Activated CD4-positive, alpha-beta T cell treated with anti-CD3 and anti-CD28 coated beads for 4 hours (primary cell): ENCODE results near the gene PLXDC1.

Experiments used
- DNase-seq, 2 donors: peaks; one replicate each; pipeline ENCODE4 v3.0.0-alpha.2; 2020

The PLXDC1 gene

DNA sequence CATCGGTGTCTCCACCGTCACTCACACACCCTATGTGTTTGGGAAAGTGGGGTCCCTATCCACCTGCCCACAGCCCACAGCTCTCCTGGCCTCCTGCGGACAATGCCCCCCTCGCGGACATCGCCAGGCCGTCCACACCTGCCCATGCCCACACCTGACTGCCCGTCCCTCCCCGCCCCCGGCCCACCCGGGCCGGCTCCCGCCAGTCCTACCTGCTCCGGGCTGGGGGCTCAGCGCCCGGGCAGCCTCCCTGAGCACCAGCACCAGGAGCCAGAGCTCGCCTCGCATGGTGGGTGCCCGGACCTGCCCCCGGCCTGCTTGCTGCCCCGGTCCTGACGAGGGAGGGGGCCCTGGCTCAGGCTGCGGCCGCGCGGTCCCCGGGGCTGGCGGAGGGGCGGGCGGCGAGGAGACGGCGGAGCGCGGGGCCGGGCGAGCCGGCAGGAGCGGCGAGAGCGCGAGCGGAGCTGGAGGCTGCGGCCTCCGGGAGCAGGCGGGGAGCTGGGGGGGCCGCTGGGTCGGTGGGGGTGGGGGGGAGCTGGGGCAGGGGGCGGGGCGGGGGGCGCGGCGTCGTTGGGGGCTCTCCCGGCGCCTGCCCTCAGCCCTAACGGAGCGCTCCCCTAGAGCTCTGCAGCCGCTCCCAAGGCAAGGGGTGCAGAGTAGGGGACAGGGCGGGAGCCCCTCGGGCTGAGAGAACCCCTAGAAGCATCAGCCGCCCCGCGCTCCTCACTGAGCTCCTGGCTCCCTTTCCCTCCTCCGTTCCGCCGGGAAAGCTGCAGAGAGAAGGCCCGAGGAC, at the start of gene PLXDC1:
TSS of gene PLXDC1 (minus strand) at position 488 of the 793 bp plus-strand sequence. CDS start at position 288, 200 bp downstream.
- peak in 1 of 2 donors; percentile 21 for DNase-seq

DNA sequence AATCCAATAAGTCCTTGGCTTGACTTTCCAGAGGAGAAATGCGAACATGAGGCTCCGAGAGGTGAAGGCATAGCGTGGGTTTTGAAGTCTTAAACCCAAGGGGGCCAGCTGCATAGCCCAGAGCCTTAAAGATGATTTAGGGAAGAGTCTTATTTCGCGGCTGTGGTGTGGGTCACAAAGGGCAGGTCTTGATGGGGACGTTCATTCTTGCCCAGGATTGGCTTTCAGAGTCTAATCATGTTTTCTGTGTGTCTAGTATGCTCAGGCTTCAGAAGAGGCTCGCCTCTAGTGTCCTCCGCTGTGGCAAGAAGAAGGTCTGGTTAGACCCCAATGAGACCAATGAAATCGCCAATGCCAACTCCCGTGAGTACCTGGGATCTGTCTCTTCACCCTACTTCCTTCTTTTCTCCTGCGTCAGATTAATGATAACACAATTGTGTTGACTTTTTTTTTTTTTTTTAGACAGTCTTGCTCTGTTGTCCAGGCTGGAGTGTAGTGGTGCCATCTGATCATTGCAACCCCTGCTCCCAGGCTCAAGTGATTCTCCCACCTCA, 49.6 kb upstream of the PLXDC1 start:
- DNase-seq: no peak

DNA sequence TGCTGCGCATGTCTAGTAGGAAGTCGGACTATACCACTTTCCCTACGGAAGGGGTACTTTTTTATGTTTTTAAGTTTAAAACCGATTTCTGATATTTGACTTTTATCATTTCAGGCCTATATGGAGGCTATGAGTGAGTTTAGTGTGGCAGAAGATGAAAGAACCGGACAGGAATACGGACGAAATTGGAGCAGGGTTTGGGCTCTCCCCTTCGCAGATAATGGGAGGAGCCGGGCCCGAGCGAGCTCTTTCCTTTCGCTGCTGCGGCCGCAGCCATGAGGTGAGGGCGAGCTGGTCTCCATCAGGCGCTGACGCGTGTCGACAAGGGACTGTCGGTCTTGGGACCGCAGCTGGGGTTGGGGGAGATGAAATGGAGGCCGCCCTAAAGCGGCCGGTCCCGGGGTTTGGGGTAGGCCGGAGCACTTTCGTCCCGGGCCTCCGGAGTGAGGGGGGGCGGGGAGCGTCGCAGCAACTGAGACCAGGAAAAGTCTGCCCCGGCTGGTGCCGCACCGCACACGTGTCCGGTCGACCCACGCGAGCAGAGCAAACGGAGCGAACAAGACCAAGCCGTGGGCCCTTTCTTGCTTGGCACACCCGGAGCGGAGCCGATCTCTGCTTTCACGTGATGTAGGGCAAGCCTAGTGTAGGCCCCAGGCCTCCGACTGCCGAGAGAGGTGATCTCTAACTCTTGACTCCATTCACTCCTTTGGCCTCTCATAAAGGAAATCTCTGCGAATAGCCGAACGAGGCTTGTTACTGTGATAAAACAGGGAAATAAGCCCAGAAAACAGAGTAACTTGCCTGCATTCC, 48.8 kb upstream of the PLXDC1 start, which contains the start of gene RPL19:
TSS of gene RPL19 (plus strand) at position 214 of the 810 bp plus-strand sequence. CDS start at position 276, 62 bp downstream.
- peak; percentile 81 to 84 for DNase-seq

DNA sequence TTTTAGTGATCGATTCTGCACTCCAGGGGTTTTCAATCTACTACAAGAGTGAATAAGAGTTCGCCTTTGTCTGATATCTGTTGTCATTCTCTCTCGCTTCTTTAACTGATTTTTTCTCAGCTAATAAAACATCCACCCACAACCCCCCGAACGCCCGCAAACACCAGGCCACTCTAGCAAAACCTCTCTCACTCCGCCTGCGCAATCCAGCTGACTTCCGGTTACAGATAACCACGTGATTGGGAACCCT, 48.3 kb upstream of the PLXDC1 start:
- peak; percentile 88 to 91 for DNase-seq

DNA sequence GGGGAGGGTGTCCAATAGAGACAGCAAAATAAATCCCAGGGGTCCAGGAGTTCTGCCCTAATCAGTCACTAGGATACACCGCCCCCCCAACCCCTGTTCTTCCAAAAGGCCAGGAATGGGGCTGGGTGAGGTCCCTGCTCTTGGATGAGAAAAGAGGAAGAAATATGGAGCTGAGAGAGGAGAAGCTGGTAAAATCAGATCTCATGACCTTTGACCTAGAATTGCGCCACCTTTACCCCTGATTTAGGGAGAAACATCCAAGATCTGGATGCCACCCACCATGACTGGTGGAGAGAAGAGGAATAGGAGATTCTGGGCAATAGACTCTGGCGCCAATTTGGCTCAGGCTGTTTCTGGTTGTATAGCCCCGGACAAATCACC, 46.7 kb upstream of the PLXDC1 start:
- no peak for DNase-seq

DNA sequence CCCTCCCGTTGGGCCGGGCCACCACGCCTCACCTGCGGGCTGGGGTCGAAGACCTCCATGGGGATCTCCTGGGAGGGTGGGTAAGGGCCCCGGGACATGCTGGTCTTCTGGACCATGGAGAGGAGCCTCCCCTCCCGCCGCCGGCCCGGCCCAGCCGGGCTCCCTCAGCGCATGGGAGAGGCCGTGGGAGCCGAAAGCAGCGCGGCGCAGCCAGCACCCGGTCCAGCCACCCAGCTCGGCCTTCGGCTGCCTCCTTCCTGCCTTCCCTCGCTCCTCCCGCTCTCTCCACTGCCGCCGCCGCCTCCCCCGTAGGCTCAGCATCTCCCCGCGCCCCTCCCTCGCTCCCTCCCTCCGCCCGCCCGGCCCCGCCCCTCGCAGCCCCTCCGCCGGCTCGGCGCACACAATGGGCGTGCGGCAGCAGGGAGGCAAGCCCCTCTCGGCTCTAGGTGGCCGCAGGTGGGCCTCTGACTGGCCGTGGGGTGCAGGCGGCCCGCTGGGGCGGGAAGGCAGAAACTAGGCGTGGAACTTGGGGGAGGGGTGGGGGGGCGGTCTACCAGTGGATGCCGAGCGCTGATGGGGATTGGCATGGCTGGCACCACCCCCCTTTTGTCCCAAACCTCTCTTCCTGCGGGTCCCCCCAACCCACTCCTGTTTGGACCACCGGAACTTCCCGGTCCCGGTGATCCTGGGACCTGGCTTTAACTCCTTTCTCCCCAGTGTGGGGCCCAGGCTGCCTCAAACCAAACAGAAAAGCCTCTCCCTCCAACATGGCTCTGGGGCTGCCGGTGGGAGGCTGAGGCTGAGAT, 46.1 kb upstream of the PLXDC1 start, which contains the start of gene CACNB1:
TSS of gene CACNB1 (minus strand) at position 290 of the 806 bp plus-strand sequence. CDS start at position 116, 174 bp downstream.
- DNase-seq: peak; percentile 62 to 72

DNA sequence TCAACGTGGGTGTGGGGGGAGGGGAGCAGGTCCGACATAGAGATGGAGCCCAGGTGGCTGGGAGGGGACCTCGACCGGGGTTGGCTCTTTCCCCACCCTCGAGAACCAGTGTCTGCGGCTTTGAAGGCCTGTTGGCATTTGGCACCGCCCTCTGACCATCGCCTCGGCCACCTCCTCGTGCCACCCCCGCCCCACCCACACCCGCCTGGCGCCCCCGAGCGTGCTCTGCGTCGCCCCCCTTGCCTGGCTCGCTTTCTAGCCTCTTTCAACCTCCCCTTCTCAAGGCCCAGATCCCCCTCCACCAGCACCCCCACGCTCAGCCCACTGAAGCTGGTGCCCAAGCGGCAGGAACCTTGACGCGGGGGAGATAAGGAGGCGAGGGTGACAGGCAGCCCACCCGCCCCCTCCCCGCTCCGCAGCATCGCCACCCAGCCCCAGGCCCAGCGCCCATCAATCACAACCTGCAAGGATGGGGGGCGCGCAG, 45.4 kb upstream of the PLXDC1 start:
- peak; percentile 25 to 35 for DNase-seq

DNA sequence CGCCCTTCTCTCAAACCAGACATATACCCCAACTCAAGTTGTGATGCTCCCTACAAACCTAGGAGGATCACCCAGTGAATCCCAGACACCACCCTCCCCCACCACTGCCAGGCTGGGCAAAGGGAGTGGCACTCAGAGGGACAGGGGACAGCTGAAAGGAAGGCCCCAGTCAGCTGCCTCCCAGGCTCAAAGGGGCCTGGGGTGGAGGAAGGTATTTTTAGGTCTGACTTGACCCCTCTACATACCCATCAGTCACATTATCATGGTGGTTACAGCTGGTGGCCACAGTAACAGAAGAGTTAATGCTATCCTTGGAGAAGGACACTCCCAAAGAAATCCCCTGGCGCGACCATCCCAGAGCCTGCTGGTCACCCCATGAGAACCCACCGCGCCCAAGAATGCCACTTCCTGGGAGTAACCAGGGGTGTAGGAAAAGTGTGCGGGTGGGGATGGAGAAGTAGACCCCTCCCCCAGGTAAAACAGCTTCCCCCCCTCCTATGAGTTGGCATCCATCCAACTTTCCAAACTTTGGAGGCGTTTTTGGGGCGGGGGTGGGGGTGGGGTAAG, 44.9 kb upstream of the PLXDC1 start:
- no peak for DNase-seq

DNA sequence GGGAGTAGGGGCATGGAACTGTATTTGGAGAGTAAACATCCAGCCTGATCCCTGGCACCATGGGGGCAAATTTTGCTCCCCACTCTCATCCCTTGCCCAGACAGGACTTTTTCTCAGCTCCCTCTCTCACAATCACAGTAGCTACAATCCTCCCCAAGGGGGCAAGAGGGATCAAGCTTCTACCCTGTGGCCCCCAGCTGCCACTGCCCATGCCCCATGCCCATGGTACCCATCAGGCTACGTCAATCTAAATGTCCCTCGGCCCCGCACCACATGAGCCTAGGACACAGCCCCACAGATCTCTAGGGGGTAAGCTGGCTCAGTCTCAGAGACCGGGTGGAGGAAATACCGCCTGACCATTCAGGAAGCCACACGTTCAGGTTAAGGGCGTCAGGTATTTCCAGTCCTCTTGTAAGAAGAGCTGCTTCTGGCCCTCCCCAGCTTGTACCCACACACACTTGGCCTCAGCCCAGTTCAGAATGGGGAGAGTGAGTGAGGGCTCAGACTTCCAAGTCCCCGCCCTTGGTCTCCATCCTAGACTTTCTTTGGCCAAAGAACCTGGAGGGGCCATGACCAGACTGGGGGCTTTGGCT, 44.2 kb upstream of the PLXDC1 start:
- DNase-seq: no peak

DNA sequence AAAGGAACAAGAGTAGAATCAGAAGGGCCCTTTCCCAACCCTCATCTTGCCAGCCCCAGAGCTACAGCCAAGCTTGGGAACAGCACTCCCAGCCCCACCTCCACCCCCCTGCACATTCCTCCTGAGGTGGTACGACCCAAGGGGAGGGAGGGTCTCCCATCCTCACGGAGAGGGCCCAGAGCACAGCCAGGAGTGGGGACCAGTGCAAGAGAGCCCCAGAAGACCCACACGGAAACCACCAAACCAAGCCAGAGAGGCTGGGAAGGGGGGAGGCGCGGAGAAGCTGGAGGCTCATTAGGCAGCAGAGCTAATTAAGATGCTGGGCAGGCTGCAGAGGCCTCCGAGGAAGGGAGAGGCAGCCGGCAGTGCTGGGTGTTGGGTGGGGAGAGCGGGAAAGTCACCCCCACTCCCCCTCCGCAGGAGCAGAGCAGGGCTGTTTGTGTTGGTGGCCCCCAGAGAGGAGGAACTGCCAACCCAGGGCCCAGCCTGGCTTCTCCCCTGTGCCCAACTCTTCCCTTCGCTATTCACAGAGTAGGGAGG, 43.6 kb upstream of the PLXDC1 start:
- DNase-seq: no peak

DNA sequence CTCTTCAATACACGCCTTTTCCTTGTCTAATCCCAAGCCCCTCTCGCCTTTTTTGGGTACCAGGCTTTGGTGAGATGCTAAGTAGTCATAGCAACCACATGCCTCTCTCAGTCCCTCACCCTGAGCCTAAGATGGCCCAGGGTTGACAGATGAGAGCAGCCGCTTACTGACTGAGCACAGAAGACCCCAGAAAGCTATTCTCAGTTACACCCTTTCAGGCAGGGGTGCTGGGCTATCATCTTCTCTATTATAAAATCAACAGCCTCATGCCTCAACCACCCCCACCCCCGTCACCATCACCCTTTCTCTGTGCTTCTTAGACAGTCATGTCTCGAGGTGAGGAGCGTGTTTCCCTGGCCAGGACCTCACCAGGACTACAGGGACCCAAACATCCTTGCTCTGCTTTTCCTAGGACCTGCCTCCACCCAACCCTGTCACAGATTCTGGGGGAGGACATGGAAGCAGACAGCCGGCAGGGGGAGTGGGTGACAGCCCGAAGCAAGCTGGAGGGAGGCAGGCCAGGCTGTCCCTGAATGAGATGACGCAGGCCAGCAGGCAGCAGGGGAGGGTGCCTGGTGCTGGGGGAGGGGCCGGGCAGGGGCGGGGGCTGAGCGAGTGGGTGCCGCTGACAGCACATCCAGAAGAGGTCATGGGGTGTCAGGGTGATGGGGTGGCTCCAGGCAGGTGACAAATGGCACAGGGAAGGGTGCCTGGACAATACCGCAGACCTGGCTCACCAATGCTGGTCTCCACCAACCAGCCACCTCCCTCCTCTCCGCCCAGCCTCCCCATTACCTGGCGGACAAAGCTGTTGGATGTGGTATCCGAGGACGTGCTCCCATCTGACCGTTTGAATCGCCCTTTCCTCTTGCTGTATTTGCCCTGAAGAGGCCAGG, 42.9 kb upstream of the PLXDC1 start:
- DNase-seq: no peak

DNA sequence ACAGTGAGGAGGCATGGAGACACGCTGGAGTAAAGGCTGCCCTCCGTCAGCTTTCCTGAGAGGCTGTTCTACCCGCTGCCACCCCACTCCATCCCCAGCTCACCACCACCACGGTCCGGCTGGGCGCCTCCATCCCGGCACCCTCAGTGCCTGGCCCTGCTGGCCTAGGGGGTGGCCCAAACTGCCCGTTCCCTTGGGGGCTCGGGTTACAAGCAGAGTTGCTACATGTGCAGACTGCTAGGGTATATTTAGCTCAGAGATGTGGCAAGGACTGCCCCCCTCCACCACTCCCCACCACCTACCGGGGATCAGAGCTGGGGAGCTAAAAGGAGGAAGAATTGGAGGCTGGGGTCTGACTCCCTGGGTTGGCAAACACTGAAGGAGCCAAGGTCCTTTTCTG, 41.9 kb upstream of the PLXDC1 start:
- DNase-seq: no peak

DNA sequence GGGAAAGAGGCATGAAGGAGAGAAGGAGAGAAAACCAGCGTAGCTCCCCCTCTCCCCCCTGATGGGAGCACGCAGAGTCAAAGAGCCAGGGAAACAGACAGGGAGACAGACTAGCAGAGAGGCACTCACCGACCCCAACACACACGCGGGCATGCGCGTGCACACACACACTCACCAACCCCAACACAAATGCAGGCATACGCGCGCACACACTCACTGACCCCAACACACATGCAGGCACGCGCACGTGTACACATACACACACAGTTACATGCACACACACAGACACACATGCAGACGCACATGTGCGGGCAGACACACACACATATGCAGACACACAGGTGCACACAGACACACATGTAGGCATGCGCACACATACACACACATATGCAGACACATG, 41.5 kb upstream of the PLXDC1 start:
- no peak for DNase-seq

DNA sequence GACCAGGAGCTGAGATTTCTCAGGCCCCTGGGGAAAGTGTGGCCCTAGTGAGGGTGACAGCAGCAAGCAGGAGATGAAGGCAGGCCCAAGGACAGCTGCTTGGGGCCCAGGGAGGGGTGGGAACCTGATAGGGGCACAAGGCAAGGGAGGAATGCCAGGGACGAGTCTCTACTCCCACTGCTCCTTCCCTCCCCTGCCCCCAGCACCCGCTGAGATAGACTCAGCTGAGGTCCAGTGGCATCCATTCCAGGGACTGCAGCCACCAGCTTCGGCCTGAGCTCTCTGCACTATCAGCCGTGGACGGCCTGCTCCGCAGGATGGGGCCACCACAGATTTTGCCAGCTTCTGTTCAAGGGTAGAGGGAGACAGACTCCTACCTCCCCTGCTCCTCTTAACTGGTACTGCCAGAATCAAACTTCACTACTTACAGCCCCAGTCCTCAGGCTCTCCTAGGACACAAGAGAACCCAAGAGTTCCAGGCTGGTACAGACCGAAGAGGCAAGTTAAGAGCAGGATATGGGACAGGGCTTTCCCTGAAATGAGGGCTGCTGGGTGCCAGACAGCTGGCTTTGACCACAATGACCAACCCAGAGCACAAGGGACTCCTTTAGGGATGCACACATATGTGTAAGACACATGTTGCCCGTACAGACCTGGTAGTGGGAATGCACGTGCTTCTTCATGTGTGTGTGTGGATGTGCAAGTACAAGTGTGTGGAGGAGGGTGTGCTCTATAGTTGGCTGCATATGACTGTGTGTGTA, 40.5 kb upstream of the PLXDC1 start:
- no peak for DNase-seq

DNA sequence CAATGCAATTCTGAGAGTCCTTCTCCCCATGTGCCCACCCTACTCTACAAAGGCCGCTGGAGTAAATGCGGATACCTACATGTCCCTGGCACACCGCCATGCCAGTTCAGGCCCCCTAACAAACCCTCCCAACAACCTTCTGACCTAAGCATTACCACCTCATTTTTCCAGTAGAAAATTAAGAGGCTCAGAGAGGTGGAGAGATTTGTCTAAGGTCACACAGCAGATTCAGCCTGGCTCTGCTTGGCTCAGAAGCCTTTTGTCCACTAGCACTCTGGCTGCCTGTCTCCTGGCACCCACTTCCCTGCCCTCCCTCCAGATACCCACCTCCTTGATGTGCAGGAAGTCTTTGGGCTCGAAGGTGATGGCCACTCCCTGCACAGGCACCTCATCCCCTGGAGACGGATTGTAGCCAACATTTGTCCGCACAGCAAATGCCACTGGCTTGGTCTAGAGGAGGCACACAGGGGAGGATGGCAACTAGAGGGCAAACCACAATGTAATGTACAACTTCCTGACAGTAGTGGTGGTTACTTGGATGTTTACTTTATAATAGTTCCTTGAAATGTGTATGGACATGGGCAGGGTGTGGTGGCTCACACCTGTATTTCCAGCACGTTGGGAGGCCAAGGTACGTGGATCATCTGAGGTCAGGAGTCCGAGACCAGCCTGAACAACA, 35.9 kb upstream of the PLXDC1 start:
- DNase-seq: no peak

DNA sequence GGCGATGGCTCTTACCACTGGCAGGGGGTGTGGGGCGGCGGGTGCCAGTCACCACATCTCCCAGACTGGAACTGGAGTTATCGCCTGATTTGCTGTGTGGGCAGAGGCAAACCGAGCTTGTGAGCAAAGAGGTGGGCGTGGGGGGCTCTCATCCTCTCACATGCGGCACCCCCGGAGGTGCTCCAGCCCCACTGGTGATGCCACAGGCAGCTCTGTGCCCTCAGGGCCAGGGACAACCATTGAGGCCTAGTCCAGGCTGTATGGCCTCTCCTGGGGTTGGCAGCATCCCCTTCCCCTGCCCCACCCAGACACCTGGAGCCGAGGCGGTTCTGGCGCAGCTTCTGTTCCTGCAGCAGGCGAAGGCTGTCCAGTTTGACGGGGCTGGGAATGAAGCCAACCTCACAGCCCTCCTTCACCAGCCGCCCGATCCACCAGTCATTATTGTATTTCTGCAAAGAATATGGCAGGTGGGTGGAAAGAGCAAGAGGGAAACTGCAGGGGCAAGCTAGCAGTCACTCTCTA, 35.1 kb upstream of the PLXDC1 start:
- no peak for DNase-seq

DNA sequence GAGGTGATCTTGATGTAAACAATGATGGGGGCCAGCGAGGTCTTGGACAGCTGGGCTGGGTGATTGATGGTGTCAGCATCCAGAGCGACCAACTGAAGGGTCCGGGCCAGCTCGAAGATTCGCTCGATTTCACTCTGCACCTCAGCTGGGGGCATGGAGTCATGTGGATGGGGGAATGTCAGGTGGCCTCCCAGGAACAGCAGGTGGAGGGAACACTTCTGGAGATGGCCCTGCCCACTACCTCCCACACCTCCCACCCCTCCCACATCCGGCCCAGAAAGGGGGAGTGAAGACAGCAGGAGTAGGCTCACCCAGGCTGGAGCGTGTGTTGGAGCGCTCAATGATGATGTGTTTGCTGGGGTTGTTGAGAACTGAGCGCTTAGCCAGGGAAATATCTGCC, 32.3 kb upstream of the PLXDC1 start:
- no peak for DNase-seq

DNA sequence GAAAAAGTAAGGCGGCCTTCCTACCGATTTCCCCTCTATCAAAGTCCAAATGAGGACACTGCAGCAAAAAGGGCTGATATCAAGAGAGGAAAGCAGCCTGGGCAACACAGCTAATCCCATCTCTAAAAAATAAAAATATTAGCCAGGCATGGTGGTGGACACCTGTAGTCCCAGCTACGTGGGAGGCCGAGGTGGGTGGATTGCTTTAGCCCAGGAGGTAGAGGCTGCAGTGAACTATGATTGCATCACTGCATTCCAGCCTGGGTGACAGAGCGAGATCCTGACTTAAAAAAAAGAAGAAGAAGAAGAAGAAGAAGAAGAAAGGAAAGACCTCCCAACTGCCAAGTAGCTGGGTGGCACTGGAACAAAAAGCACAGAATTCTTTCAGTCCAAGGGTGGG, 31.6 kb upstream of the PLXDC1 start:
- DNase-seq: no peak

DNA sequence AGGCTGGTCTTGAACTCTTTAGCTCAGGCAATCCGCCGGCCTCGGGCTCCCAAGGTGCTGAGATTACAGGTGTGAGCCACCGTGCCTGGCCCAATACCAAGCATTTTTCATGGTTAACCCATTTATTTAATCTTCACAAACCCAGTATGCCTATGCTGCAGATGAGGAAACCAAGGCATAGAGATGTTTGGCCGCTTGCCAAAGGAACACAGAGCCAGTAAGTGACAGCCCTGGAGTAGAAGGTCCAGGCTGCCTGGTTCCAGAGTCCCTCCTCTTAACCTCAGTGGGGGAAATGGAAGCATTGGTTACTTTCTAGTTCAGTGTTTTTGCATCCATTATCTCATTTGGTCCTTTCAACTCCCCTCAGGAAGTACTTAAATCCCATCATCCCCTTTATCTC, 29.9 kb upstream of the PLXDC1 start:
- no peak for DNase-seq
